Liver (tissue), 9 donors: ENCODE results near the gene ERFL. TPM values are rescaled to one million over a fixed set of nuclear protein-coding genes. Genes with fewer than 3 reads are reported as not detected.
"Not testable (repeated sequence)": the region's sequence is repeated elsewhere in the genome, so short reads cannot be mapped to it uniquely, and the experiment has no call there.

Experiments
- DNase-seq: peaks from one replicate; pipeline ENCODE4 v3.0.0-alpha.2; 2017; ENCODE audit warnings: low spot score
- H3K27ac ChIP-seq, 2 donors: one replicate each; pipeline ENCODE4 v1.7.0; 2013; ENCODE audit warnings: inconsistent platforms in 2 of 2, low read length in 2 of 2, control low read depth in 1 of 2, low read depth in 1 of 2, mild to moderate bottlenecking in 1 of 2
- H3K27me3 ChIP-seq, 4 donors: one replicate each; pipeline versions ENCODE4 v1.6.1 to v1.7.0; 2013; ENCODE audit warnings: low read length in 3 of 4, inconsistent platforms in 1 of 4, mild to moderate bottlenecking in 1 of 4, moderate library complexity in 1 of 4; ENCODE audit not compliant: control insufficient read depth in 4 of 4, insufficient read depth in 4 of 4
- H3K36me3 ChIP-seq, 4 donors: one replicate each; pipeline versions ENCODE4 v1.6.1 to v1.7.0; 2013; ENCODE audit warnings: low read length in 3 of 4, mild to moderate bottlenecking in 3 of 4, low read depth in 1 of 4, moderate library complexity in 1 of 4; ENCODE audit not compliant: control insufficient read depth in 4 of 4, insufficient read depth in 3 of 4
- H3K4me1 ChIP-seq, 4 donors: one replicate each; pipeline versions ENCODE4 v1.6.1 to v1.7.0; 2013; ENCODE audit warnings: low read length in 3 of 4, mild to moderate bottlenecking in 3 of 4, moderate library complexity in 1 of 4; ENCODE audit not compliant: control insufficient read depth in 4 of 4, insufficient read depth in 4 of 4
- H3K4me3 ChIP-seq, 3 donors: one replicate each; pipeline versions ENCODE4 v1.6.1 to v1.7.0; 2013; ENCODE audit warnings: low read length in 3 of 3, control low read depth in 1 of 3, low read depth in 1 of 3, mild to moderate bottlenecking in 1 of 3
- H3K9ac ChIP-seq, 2 donors: one replicate each; pipeline ENCODE4 v1.7.0; 2013; ENCODE audit warnings: low read length in 2 of 2, mild to moderate bottlenecking in 2 of 2, moderate library complexity in 2 of 2, control low read depth in 1 of 2, low read depth in 1 of 2
- H3K9me3 ChIP-seq, 4 donors: one replicate each; pipeline versions ENCODE4 v1.6.1 to v1.7.0; 2013; ENCODE audit warnings: low read length in 3 of 4; ENCODE audit not compliant: control insufficient read depth in 4 of 4
- GABPA ChIP-seq, 2 donors: IDR thresholded peaks in 1 of 2; conservative IDR thresholded peaks in 1 of 2; 2 replicates each; pipeline ENCODE4 v1.6.1; 2016; ENCODE audit warnings: antibody characterized with exemption in 2 of 2, mild to moderate bottlenecking in 1 of 2, moderate library complexity in 1 of 2
- HNF4A ChIP-seq, 2 donors: conservative IDR thresholded peaks; 2 replicates each; pipeline ENCODE4 v1.6.1; 2016; ENCODE audit warnings: antibody characterized with exemption in 2 of 2, mild to moderate bottlenecking in 2 of 2
- HNF4G ChIP-seq: IDR thresholded peaks from 2 replicates; pipeline ENCODE4 v1.6.1; 2016; ENCODE audit warnings: antibody characterized with exemption
- JUND ChIP-seq, 2 donors: IDR thresholded peaks; 2 replicates each; pipeline ENCODE4 v1.6.1; 2016; ENCODE audit warnings: antibody characterized with exemption in 2 of 2
- RAD21 ChIP-seq, 2 donors: IDR thresholded peaks; 2 replicates each; pipeline ENCODE4 v1.6.1; 2016; ENCODE audit warnings: antibody characterized with exemption in 2 of 2, mild to moderate bottlenecking in 2 of 2
- RXRA ChIP-seq, 2 donors: IDR thresholded peaks; 2 replicates each; pipeline ENCODE4 v1.6.1; 2017 to 2018; ENCODE audit warnings: antibody characterized with exemption in 2 of 2, mild to moderate bottlenecking in 1 of 2
- TAF1 ChIP-seq: conservative IDR thresholded peaks from 2 replicates; pipeline ENCODE4 v1.6.1; 2016; ENCODE audit warnings: antibody characterized with exemption, mild to moderate bottlenecking
- YY1 ChIP-seq: IDR thresholded peaks from 2 replicates; pipeline ENCODE4 v1.6.1; 2016; ENCODE audit warnings: antibody characterized with exemption, mild to moderate bottlenecking
- WGBS: extraction: QIAGEN DNeasy Blood & Tissue Kit; methylation state at CpG from one replicate; pipeline ENCODE4 v1.1.7; 2013; 5-methylcytosine and 5-hydroxymethylcytosine counted together
- polyA plus RNA-seq, 2 donors: library from polyadenylated mRNA; stranded (reverse) in 1 of 2; unstranded in 1 of 2; fragments of 200-250 nt in 1 of 2; fragments of >200 nt in 1 of 2; fragmentation: Nextera tagmentation in 1 of 2; extraction: Ambion mirVana in 1 of 2; gene quantifications; one replicate each; pipeline versions ENCODE4 v1.2.1 to v1.2.3, GENCODE V29; 2013 to 2015
- total RNA-seq, 2 donors: library from RNA; depleted of rRNA; stranded (reverse); fragments of >200 nt; gene quantifications; one replicate each; pipeline ENCODE4 v1.2.3, GENCODE V29; 2014
- TF ChIP-seq, protein P1 (sequence below): IDR thresholded peaks from 2 replicates; pipeline ENCODE4 v1.6.1; 2016; ENCODE audit warnings: antibody characterized with exemption
- TF ChIP-seq, protein P2 (sequence below): IDR thresholded peaks from 2 replicates; pipeline ENCODE4 v1.6.1; 2016; ENCODE audit warnings: antibody characterized with exemption
- TF ChIP-seq, protein P3 (sequence below): IDR thresholded peaks from 2 replicates; pipeline ENCODE4 v1.6.1; 2016; ENCODE audit warnings: antibody characterized with exemption, mild to moderate bottlenecking
- TF ChIP-seq, protein P4 (sequence below): IDR thresholded peaks from 2 replicates; pipeline ENCODE4 v1.6.1; 2016; ENCODE audit warnings: antibody characterized with exemption
- TF ChIP-seq, protein P5 (sequence below): fragments of 150-350 bp; IDR thresholded peaks from 2 replicates; pipeline ENCODE4 v1.5.1; 2017; ENCODE audit warnings: improper control_type of control experiment, low read depth, low read length; ENCODE audit not compliant: missing input control
- donor health status: healthy.
- donor health status: healthy.
- donor health status: healthy.
- donor health status: healthy.
- donor health status: healthy.

ERFL gene
- total and polyA plus RNA-seq, 4 donors, result not detected

DNA sequence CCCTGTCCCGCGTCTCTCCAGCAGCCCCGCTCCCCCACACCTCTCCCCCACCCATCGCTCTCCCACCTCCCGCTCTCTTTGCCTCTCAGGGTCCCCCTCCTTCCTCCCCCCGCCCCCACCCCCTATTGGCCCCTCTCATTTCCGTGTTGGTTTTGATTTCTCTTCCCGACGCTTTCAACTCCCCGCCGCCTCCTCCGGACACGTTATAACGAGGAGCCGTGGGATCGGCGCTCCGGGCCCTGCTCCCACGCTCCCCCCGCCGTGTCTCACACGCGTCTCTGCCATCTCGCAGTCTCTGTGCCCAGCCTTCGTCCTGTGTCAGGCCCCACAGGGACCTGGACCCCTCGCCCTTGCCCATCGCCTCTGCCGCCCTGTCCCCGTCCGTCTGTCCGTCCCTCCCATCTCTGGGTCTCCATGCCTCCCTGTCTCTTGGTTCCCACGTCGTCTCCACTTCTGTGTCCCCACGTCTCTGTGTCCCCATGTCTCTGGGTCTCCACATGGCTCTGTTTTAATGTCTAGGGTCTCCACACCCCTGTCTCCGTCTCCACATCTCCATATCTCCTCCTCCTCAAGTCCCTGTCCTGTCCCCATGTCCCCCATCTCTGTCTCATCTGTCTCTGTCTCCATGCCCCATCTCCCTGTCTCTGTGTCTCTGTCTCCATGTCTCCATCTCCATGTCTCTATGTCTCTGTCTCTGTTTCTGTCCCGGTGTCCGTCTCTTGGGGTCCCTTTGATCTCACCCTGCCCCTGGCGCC is 13.1 kb downstream of the ERFL start (continued):
- TF ChIP-seq, protein P1, sequence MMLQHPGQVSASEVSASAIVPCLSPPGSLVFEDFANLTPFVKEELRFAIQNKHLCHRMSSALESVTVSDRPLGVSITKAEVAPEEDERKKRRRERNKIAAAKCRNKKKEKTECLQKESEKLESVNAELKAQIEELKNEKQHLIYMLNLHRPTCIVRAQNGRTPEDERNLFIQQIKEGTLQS, result no peak
- TF ChIP-seq RXRA (IDR thresholded peaks at IDR 0.05) (no peak), RAD21 (IDR thresholded peaks at IDR 0.05) (no peak), YY1 (no peak)
- TF ChIP-seq, protein P2, sequence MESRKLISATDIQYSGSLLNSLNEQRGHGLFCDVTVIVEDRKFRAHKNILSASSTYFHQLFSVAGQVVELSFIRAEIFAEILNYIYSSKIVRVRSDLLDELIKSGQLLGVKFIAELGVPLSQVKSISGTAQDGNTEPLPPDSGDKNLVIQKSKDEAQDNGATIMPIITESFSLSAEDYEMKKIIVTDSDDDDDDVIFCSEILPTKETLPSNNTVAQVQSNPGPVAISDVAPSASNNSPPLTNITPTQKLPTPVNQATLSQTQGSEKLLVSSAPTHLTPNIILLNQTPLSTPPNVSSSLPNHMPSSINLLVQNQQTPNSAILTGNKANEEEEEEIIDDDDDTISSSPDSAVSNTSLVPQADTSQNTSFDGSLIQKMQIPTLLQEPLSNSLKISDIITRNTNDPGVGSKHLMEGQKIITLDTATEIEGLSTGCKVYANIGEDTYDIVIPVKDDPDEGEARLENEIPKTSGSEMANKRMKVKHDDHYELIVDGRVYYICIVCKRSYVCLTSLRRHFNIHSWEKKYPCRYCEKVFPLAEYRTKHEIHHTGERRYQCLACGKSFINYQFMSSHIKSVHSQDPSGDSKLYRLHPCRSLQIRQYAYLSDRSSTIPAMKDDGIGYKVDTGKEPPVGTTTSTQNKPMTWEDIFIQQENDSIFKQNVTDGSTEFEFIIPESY, result no peak

DNA sequence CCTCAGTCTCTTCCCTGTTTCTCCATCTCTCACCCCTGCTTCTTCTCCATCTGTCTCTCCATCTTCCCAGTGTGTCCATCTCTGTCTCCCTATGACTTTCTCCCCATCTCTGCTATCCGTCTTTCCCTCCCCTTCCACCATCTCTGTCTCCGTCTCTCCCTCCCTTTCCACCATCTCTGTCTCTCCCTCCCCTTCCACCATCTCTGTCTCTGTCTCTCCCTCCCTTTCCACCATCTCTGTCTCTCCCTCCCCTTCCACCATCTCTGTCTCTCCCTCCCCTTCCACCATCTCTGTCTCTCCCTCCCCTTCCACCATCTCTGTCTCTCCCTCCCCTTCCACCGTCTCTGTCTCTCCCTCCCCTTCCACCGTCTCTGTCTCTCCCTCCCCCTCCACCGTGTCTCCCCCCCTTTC is 13.8 kb downstream of the ERFL start:
- H3K4me3 ChIP-seq, H3K27ac ChIP-seq, DNase-seq, H3K36me3 ChIP-seq, H3K9ac ChIP-seq, H3K4me1 ChIP-seq, H3K9me3 ChIP-seq: not testable (repeated sequence)
- peaks cover 4 to 16% (median 9%) of the 10 kb centered on the region in 4 donors for H3K27me3 ChIP-seq
- WGBS, result 6% methylated on average over 5 of the region's 5 CpGs

DNA sequence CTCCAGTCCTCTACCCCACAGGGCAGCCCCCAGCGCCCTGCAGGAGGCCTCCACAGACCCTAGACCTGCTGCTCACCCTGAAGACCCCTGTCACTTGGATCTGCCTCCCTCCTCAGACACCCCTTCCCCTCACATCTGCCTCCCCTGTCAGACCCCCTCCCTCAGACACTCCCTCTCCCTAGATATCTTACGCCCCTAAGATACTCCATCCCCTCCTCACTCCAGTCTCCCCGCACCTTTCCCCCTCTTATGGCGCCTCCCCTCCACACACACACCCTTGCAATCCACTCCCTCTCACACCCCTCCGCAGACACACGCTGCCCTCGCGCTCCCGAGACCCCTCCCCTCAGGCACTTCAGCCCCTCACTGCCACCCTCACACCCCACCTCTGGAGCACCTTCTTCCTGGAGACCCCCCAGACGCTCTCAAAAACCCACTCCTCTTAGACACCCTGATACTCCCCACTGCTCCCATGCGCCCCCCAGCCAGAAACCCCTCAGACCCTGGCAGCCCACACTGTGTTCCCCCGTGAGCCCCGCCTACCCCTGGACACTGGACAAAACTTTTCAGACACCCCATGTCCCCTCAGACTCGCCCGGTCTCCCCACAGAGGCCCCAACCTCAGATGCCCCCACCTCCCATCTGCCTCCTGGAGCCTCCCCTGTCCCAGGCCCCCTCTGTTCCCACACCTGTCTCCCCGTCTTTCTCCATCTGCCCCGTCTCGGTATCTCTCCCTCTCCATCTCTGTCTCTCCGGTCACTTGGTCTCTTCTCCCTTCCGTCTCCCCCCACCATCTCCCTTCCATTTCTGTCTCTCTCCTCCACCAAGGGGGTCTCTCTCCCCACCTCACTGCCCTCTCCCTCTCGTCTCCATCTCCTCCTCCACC is 14.5 kb downstream of the ERFL start:
- 11% methylated on average over 21 of the region's 21 CpGs for WGBS
- no peak overlapping the region for H3K9ac ChIP-seq
- H3K27me3 ChIP-seq, result peaks cover 4 to 13% (median 9%) of the 10 kb centered on the region in 4 donors
- H3K4me3 ChIP-seq, result no peak overlapping the region
- TF ChIP-seq YY1 (no peak), HNF4G (no peak), JUND (IDR thresholded peaks at IDR 0.05) (no peak), TAF1 (no peak), RXRA (IDR thresholded peaks at IDR 0.05) (no peak), GABPA (IDR thresholded peaks at IDR 0.05 in 1 of 2, conservative IDR thresholded peaks at IDR 0.05 in 1 of 2) (no peak), HNF4A (conservative IDR thresholded peaks at IDR 0.05) (no peak)
- TF ChIP-seq, protein P3, sequence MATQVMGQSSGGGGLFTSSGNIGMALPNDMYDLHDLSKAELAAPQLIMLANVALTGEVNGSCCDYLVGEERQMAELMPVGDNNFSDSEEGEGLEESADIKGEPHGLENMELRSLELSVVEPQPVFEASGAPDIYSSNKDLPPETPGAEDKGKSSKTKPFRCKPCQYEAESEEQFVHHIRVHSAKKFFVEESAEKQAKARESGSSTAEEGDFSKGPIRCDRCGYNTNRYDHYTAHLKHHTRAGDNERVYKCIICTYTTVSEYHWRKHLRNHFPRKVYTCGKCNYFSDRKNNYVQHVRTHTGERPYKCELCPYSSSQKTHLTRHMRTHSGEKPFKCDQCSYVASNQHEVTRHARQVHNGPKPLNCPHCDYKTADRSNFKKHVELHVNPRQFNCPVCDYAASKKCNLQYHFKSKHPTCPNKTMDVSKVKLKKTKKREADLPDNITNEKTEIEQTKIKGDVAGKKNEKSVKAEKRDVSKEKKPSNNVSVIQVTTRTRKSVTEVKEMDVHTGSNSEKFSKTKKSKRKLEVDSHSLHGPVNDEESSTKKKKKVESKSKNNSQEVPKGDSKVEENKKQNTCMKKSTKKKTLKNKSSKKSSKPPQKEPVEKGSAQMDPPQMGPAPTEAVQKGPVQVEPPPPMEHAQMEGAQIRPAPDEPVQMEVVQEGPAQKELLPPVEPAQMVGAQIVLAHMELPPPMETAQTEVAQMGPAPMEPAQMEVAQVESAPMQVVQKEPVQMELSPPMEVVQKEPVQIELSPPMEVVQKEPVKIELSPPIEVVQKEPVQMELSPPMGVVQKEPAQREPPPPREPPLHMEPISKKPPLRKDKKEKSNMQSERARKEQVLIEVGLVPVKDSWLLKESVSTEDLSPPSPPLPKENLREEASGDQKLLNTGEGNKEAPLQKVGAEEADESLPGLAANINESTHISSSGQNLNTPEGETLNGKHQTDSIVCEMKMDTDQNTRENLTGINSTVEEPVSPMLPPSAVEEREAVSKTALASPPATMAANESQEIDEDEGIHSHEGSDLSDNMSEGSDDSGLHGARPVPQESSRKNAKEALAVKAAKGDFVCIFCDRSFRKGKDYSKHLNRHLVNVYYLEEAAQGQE, result no peak
- TF ChIP-seq, protein P2, result no peak
- TF ChIP-seq, protein P4, sequence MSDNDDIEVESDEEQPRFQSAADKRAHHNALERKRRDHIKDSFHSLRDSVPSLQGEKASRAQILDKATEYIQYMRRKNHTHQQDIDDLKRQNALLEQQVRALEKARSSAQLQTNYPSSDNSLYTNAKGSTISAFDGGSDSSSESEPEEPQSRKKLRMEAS, result no peak
- TF ChIP-seq, protein P5, sequence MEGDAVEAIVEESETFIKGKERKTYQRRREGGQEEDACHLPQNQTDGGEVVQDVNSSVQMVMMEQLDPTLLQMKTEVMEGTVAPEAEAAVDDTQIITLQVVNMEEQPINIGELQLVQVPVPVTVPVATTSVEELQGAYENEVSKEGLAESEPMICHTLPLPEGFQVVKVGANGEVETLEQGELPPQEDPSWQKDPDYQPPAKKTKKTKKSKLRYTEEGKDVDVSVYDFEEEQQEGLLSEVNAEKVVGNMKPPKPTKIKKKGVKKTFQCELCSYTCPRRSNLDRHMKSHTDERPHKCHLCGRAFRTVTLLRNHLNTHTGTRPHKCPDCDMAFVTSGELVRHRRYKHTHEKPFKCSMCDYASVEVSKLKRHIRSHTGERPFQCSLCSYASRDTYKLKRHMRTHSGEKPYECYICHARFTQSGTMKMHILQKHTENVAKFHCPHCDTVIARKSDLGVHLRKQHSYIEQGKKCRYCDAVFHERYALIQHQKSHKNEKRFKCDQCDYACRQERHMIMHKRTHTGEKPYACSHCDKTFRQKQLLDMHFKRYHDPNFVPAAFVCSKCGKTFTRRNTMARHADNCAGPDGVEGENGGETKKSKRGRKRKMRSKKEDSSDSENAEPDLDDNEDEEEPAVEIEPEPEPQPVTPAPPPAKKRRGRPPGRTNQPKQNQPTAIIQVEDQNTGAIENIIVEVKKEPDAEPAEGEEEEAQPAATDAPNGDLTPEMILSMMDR, result no peak
- H3K27ac ChIP-seq, result no peak overlapping the region
- no peaks in the 10 kb centered on the region for H3K36me3 ChIP-seq
- H3K9me3 ChIP-seq, result peaks cover 0 to 2% (median 0%) of the 10 kb centered on the region in 4 donors
- peaks cover 0 to 3% (median 1%) of the 10 kb centered on the region in 4 donors for H3K4me1 ChIP-seq
- DNase-seq, result no peak
